Liver (tissue), 9 donors: Measurements from ENCODE around the gene CELSR1. TPM values are rescaled to one million over a fixed set of nuclear protein-coding genes. Genes with fewer than 3 reads are reported as not detected.

Source experiments
- DNase-seq: peaks from one replicate; pipeline ENCODE4 v3.0.0-alpha.2; 2017; ENCODE audit warnings: low spot score
- H3K27ac ChIP-seq, 2 donors: one replicate each; pipeline ENCODE4 v1.7.0; 2013; ENCODE audit warnings: inconsistent platforms in 2 of 2, low read length in 2 of 2, control low read depth in 1 of 2, low read depth in 1 of 2, mild to moderate bottlenecking in 1 of 2
- H3K27me3 ChIP-seq, 4 donors: one replicate each; pipeline versions ENCODE4 v1.6.1 to v1.7.0; 2013; ENCODE audit warnings: low read length in 3 of 4, inconsistent platforms in 1 of 4, mild to moderate bottlenecking in 1 of 4, moderate library complexity in 1 of 4; ENCODE audit not compliant: control insufficient read depth in 4 of 4, insufficient read depth in 4 of 4
- H3K36me3 ChIP-seq, 4 donors: one replicate each; pipeline versions ENCODE4 v1.6.1 to v1.7.0; 2013; ENCODE audit warnings: low read length in 3 of 4, mild to moderate bottlenecking in 3 of 4, low read depth in 1 of 4, moderate library complexity in 1 of 4; ENCODE audit not compliant: control insufficient read depth in 4 of 4, insufficient read depth in 3 of 4
- H3K4me1 ChIP-seq, 4 donors: one replicate each; pipeline versions ENCODE4 v1.6.1 to v1.7.0; 2013; ENCODE audit warnings: low read length in 3 of 4, mild to moderate bottlenecking in 3 of 4, moderate library complexity in 1 of 4; ENCODE audit not compliant: control insufficient read depth in 4 of 4, insufficient read depth in 4 of 4
- H3K4me3 ChIP-seq, 3 donors: one replicate each; pipeline versions ENCODE4 v1.6.1 to v1.7.0; 2013; ENCODE audit warnings: low read length in 3 of 3, control low read depth in 1 of 3, low read depth in 1 of 3, mild to moderate bottlenecking in 1 of 3
- H3K9ac ChIP-seq, 2 donors: one replicate each; pipeline ENCODE4 v1.7.0; 2013; ENCODE audit warnings: low read length in 2 of 2, mild to moderate bottlenecking in 2 of 2, moderate library complexity in 2 of 2, control low read depth in 1 of 2, low read depth in 1 of 2
- H3K9me3 ChIP-seq, 4 donors: one replicate each; pipeline versions ENCODE4 v1.6.1 to v1.7.0; 2013; ENCODE audit warnings: low read length in 3 of 4; ENCODE audit not compliant: control insufficient read depth in 4 of 4
- ATF3 ChIP-seq: IDR thresholded peaks from 2 replicates; pipeline ENCODE4 v1.6.1; 2016; ENCODE audit warnings: antibody characterized with exemption
- EGR1 ChIP-seq, 2 donors: IDR thresholded peaks; 2 replicates each; pipeline ENCODE4 v1.6.1; 2016 to 2018; ENCODE audit warnings: antibody characterized with exemption in 2 of 2, low read depth in 2 of 2
- FOXA2 ChIP-seq: IDR thresholded peaks from 2 replicates; pipeline ENCODE4 v1.6.1; 2016; ENCODE audit warnings: antibody characterized with exemption
- GABPA ChIP-seq, 2 donors: IDR thresholded peaks in 1 of 2; conservative IDR thresholded peaks in 1 of 2; 2 replicates each; pipeline ENCODE4 v1.6.1; 2016; ENCODE audit warnings: antibody characterized with exemption in 2 of 2, mild to moderate bottlenecking in 1 of 2, moderate library complexity in 1 of 2
- HNF4A ChIP-seq, 2 donors: conservative IDR thresholded peaks; 2 replicates each; pipeline ENCODE4 v1.6.1; 2016; ENCODE audit warnings: antibody characterized with exemption in 2 of 2, mild to moderate bottlenecking in 2 of 2
- HNF4G ChIP-seq: IDR thresholded peaks from 2 replicates; pipeline ENCODE4 v1.6.1; 2016; ENCODE audit warnings: antibody characterized with exemption
- JUND ChIP-seq, 2 donors: IDR thresholded peaks; 2 replicates each; pipeline ENCODE4 v1.6.1; 2016; ENCODE audit warnings: antibody characterized with exemption in 2 of 2
- MAX ChIP-seq: IDR thresholded peaks from 2 replicates; pipeline ENCODE4 v1.6.1; 2016; ENCODE audit warnings: antibody characterized with exemption
- NR2F2 ChIP-seq: IDR thresholded peaks from 2 replicates; pipeline ENCODE4 v1.6.1; 2016; ENCODE audit warnings: antibody characterized with exemption
- RAD21 ChIP-seq, 2 donors: IDR thresholded peaks; 2 replicates each; pipeline ENCODE4 v1.6.1; 2016; ENCODE audit warnings: antibody characterized with exemption in 2 of 2, mild to moderate bottlenecking in 2 of 2
- REST ChIP-seq: IDR thresholded peaks from 2 replicates; pipeline ENCODE4 v1.6.1; 2016; ENCODE audit warnings: antibody characterized with exemption, mild to moderate bottlenecking
- RXRA ChIP-seq, 2 donors: IDR thresholded peaks; 2 replicates each; pipeline ENCODE4 v1.6.1; 2017 to 2018; ENCODE audit warnings: antibody characterized with exemption in 2 of 2, mild to moderate bottlenecking in 1 of 2
- SP1 ChIP-seq: IDR thresholded peaks from 2 replicates; pipeline ENCODE4 v1.6.1; 2018; ENCODE audit warnings: antibody characterized with exemption, mild to moderate bottlenecking
- TAF1 ChIP-seq: conservative IDR thresholded peaks from 2 replicates; pipeline ENCODE4 v1.6.1; 2016; ENCODE audit warnings: antibody characterized with exemption, mild to moderate bottlenecking
- YY1 ChIP-seq: IDR thresholded peaks from 2 replicates; pipeline ENCODE4 v1.6.1; 2016; ENCODE audit warnings: antibody characterized with exemption, mild to moderate bottlenecking
- ZBTB33 ChIP-seq: IDR thresholded peaks from 2 replicates; pipeline ENCODE4 v1.6.1; 2016; ENCODE audit warnings: antibody characterized with exemption
- WGBS: extraction: QIAGEN DNeasy Blood & Tissue Kit; methylation state at CpG from one replicate; pipeline ENCODE4 v1.1.7; 2013; 5-methylcytosine and 5-hydroxymethylcytosine counted together
- polyA plus RNA-seq, 2 donors: library from polyadenylated mRNA; stranded (reverse) in 1 of 2; unstranded in 1 of 2; fragments of 200-250 nt in 1 of 2; fragments of >200 nt in 1 of 2; fragmentation: Nextera tagmentation in 1 of 2; extraction: Ambion mirVana in 1 of 2; gene quantifications; one replicate each; pipeline versions ENCODE4 v1.2.1 to v1.2.3, GENCODE V29; 2013 to 2015
- total RNA-seq, 2 donors: library from RNA; depleted of rRNA; stranded (reverse); fragments of >200 nt; gene quantifications; one replicate each; pipeline ENCODE4 v1.2.3, GENCODE V29; 2014
- donor health status: healthy.
- donor health status: healthy.
- donor health status: healthy.
- donor health status: healthy.
- donor health status: healthy.

The CELSR1 gene
- total and polyA plus RNA-seq, 4 donors, result 0.37 to 1.6 (median 1.3) TPM

- no peak for TF ChIP-seq ZBTB33
- TF ChIP-seq TAF1, result no peak
- TF ChIP-seq SP1, result no peak
- TF ChIP-seq MAX, result no peak
- no peak for TF ChIP-seq RAD21 (IDR thresholded peaks at IDR 0.05)
Measured at GRCh38 chr22:46362934-46363515, 174.4 kb downstream of the CELSR1 start (continued).

- Histone ChIP-seq H3K36me3 (peaks cover 0 to 15% (median 6%) of the 10 kb centered on the region in 4 donors), H3K4me3 (no peak overlapping the region), H3K27me3 (no peaks in the 10 kb centered on the region), H3K27ac (peak overlapping the region; percentile 58 to 87), H3K9me3 (no peaks in the 10 kb centered on the region), H3K4me1 (peaks cover 0 to 14% (median 11%) of the 10 kb centered on the region in 4 donors), H3K9ac (no peak overlapping the region)
- peak; percentile 81 for TF ChIP-seq SP1
- peak; percentile 10 to 28 for TF ChIP-seq RAD21 (IDR thresholded peaks at IDR 0.05)
- peak; percentile 54 for TF ChIP-seq HNF4G
- TF ChIP-seq HNF4A (conservative IDR thresholded peaks at IDR 0.05), result peak; percentile 84 to 88
- peak; percentile 57 for TF ChIP-seq REST
- TF ChIP-seq JUND (IDR thresholded peaks at IDR 0.05), result peak in 1 of 2 donors; percentile 42
- TF ChIP-seq RXRA (IDR thresholded peaks at IDR 0.05), result peak; percentile 58 to 70
- TF ChIP-seq YY1, result no peak
- no peak for TF ChIP-seq MAX
- no peak for DNase-seq
- 41% methylated on average over 25 of the region's 25 CpGs for WGBS
Measured at GRCh38 chr22:46362203-46362933, 175.1 kb downstream of the CELSR1 start.

GRCh38 chr22:46361826-46362202 is 175.6 kb downstream of the CELSR1 start:
- peak overlapping the region; percentile 58 to 87 for H3K27ac ChIP-seq
- WGBS, result 68% methylated on average over 11 of the region's 11 CpGs
- H3K9ac ChIP-seq, result no peak overlapping the region
- peaks cover 0 to 14% (median 11%) of the 10 kb centered on the region in 4 donors for H3K4me1 ChIP-seq
- H3K9me3 ChIP-seq, result no peaks in the 10 kb centered on the region
- no peak overlapping the region for H3K4me3 ChIP-seq
- peaks cover 0 to 18% (median 9%) of the 10 kb centered on the region in 4 donors for H3K36me3 ChIP-seq
- no peak for DNase-seq
- H3K27me3 ChIP-seq, result no peaks in the 10 kb centered on the region
- TF ChIP-seq ATF3, result no peak
- no peak for TF ChIP-seq MAX
- TF ChIP-seq NR2F2, result no peak
- no peak for TF ChIP-seq JUND (IDR thresholded peaks at IDR 0.05)
- no peak for TF ChIP-seq ZBTB33
- no peak for TF ChIP-seq REST
- TF ChIP-seq FOXA2, result no peak
- TF ChIP-seq EGR1 (IDR thresholded peaks at IDR 0.05; ENCODE audit: low read depth in 2 of 2), result no peak
- TF ChIP-seq GABPA (IDR thresholded peaks at IDR 0.05 in 1 of 2, conservative IDR thresholded peaks at IDR 0.05 in 1 of 2), result no peak
- no peak for TF ChIP-seq RXRA (IDR thresholded peaks at IDR 0.05)
